Endothelial cell of umbilical vein (primary cell): ENCODE data around the gene PTGES3L. TPM values are rescaled to one million over a fixed set of nuclear protein-coding genes. Genes with fewer than 3 reads are reported as not detected.
A peak's percentile ranks its signal among the peaks of the same experiment; 100 is the strongest.

Experiments
- BruUV-seq: library from RNA; stranded (reverse); fragments of 400-500 nt; replicated peaks from 2 replicates; lab custom pipeline; 2021; lab: Mats Ljungman, UMichigan
- CTCF ChIA-PET: fragments of 300-600, 350-600 bp; sonication (Branson Sonifier 250); formaldehyde crosslinking; loops from one replicate; lab custom pipeline; 2021; ENCODE audit warnings: antibody characterized with exemption, inconsistent platforms; lab: Charles Lee
- POLR2A ChIA-PET: fragments of 300-600, 350-600 bp; sonication (Branson Sonifier 250); formaldehyde crosslinking; loops from one replicate; lab custom pipeline; 2021; ENCODE audit warnings: antibody characterized with exemption, inconsistent platforms; lab: Charles Lee
- DNase-seq: peaks from one replicate; pipeline ENCODE4 v3.0.0-alpha.2; 2011; ENCODE audit warnings: low read depth, low spot score
- FAIRE-seq: peaks from 2 replicates; lab custom pipeline; 2011; peaks lifted over from hg19 to GRCh38; lab: Jason Lieb, UNC
- H2AFZ ChIP-seq: 2 replicates; pipeline ENCODE4 v1.6.0; 2012; ENCODE audit warnings: low read depth, low read length, control low read depth, inconsistent platforms
- H3K27ac ChIP-seq: 2 replicates; pipeline ENCODE4 v1.5.1; 2011; ENCODE audit warnings: low read depth, mild to moderate bottlenecking, control low read depth, low read length, moderate library complexity; ENCODE audit not compliant: insufficient read depth
- H3K27me3 ChIP-seq, 2 experiments: 2 replicates each; pipeline versions ENCODE4 v1.6.0 to v1.6.1; 2011; ENCODE audit warnings: low read length in 2 of 2, mixed read lengths in 1 of 2; ENCODE audit not compliant: control insufficient read depth in 2 of 2, insufficient read depth in 2 of 2
- H3K36me3 ChIP-seq, 2 experiments: 2 replicates in 1 of 2; 3 replicates in 1 of 2; pipeline ENCODE4 v1.5.1; 2011; ENCODE audit warnings: low read length in 2 of 2, mild to moderate bottlenecking in 1 of 2, moderate library complexity in 1 of 2; ENCODE audit not compliant: control insufficient read depth in 2 of 2, insufficient read depth in 2 of 2; ENCODE audit errors: extremely low read depth in 1 of 2
- H3K4me1 ChIP-seq: 3 replicates; pipeline ENCODE4 v1.5.1; 2011; ENCODE audit warnings: mild to moderate bottlenecking, low read length; ENCODE audit not compliant: control insufficient read depth, insufficient read depth; ENCODE audit errors: extremely low read depth
- H3K4me2 ChIP-seq: 2 replicates; pipeline ENCODE4 v1.6.1; 2011; ENCODE audit warnings: low read length, control low read depth, mixed read lengths; ENCODE audit not compliant: insufficient read depth
- H3K4me3 ChIP-seq, 3 experiments: fragments of 200-600 bp in 1 of 3; sonication (generic), shearing (Covaris generic) in 1 of 3; replicated peaks in 1 of 3; 2 replicates each; pipeline ENCODE4 v1.5.1; 2011 to 2016; ENCODE audit warnings: control low read depth in 3 of 3, low read length in 3 of 3, mild to moderate bottlenecking in 2 of 3, inconsistent platforms in 1 of 3, low read depth in 1 of 3, moderate library complexity in 1 of 3; ENCODE audit not compliant: insufficient read depth in 1 of 3
- H3K79me2 ChIP-seq: 2 replicates; pipeline ENCODE4 v1.6.0; 2012; ENCODE audit warnings: low read length, inconsistent platforms; ENCODE audit not compliant: control insufficient read depth, insufficient read depth
- H3K9ac ChIP-seq: replicated peaks from 2 replicates; pipeline ENCODE3; 2011; ENCODE audit warnings: low read length, control low read depth; ENCODE audit not compliant: insufficient read depth; ENCODE audit errors: extremely low read depth
- H3K9me1 ChIP-seq: replicated peaks from 3 replicates; pipeline ENCODE4 v1.6.0; 2011; ENCODE audit warnings: mild to moderate bottlenecking, low read length; ENCODE audit not compliant: control insufficient read depth, insufficient read depth; ENCODE audit errors: extremely low read depth
- H3K9me3 ChIP-seq: replicated peaks from 2 replicates; pipeline ENCODE4 v1.5.1; 2012; ENCODE audit warnings: low read length, inconsistent platforms; ENCODE audit not compliant: control insufficient read depth, insufficient read depth
- H4K20me1 ChIP-seq: replicated peaks from 2 replicates; pipeline ENCODE3; 2011; ENCODE audit warnings: mild to moderate bottlenecking, low read length; ENCODE audit not compliant: control insufficient read depth, insufficient read depth; ENCODE audit errors: extremely low read depth
- EZH2 ChIP-seq: IDR thresholded peaks from 2 replicates; pipeline ENCODE4 v1.6.1; 2012; ENCODE audit warnings: borderline replicate concordance, low read depth, mild to moderate bottlenecking, moderate library complexity, low read length, inconsistent platforms; ENCODE audit not compliant: severe bottlenecking
- FOS ChIP-seq: IDR thresholded peaks from 2 replicates; pipeline ENCODE4 v1.6.1; 2011; ENCODE audit warnings: mild to moderate bottlenecking, low read length, moderate library complexity, borderline replicate concordance; ENCODE audit not compliant: insufficient read depth
- GATA2 ChIP-seq: IDR thresholded peaks from 2 replicates; pipeline ENCODE4 v1.7.0; 2011; ENCODE audit warnings: low read depth, mild to moderate bottlenecking, moderate library complexity, mixed read lengths, low read length; ENCODE audit not compliant: insufficient read length, insufficient read depth
- JUN ChIP-seq: IDR thresholded peaks from 2 replicates; pipeline ENCODE4 v1.6.1; 2011; ENCODE audit warnings: borderline replicate concordance, low read depth; ENCODE audit not compliant: insufficient read length, insufficient read depth
- MYC ChIP-seq: IDR thresholded peaks from one replicate; pipeline ENCODE4 v1.6.1; 2011; ENCODE audit warnings: mild to moderate bottlenecking, low read depth, low read length
- POLR2A ChIP-seq: IDR thresholded peaks from 2 replicates; pipeline ENCODE4 v1.6.1; 2012; ENCODE audit warnings: low read depth, mild to moderate bottlenecking, control low read depth, low read length
- POLR2AphosphoS5 ChIP-seq: IDR thresholded peaks from 2 replicates; pipeline ENCODE4 v1.6.1; 2012; ENCODE audit warnings: low read depth, mild to moderate bottlenecking, control low read depth, low read length, moderate library complexity; ENCODE audit not compliant: insufficient read depth
- dilution Hi-C: fragments of 300-500 bp; cut with MboI; formaldehyde crosslinking; loops from one replicate; pipeline ENCODE4 v1.15.0; 2019; ENCODE audit warnings: low sequenced_read_pairs; ENCODE audit not compliant: extremely low pct_ligation_motif_present
- intact Hi-C: fragments of 100-400 bp; cut with micrococcal nuclease; formaldehyde crosslinking; loops from one replicate; pipeline ENCODE4 v1.10.0; 2022
- polyA plus RNA-seq, 4 experiments: library from polyadenylated mRNA; depleted of rRNA in 3 of 4; stranded (reverse) in 3 of 4; unstranded in 1 of 4; fragments of >200 nt; gene quantifications; 2 replicates each; pipeline versions ENCODE4 v1.2.1 to v1.2.3, GENCODE V29; 2011 to 2012; ENCODE audit warnings: missing spikeins in 1 of 4
- total RNA-seq: library from RNA; stranded (reverse); gene quantifications from 2 replicates; pipeline ENCODE4 v1.2.3, GENCODE V29; 2021
- TF ChIP-seq, protein P1 (sequence below), 2 donors: IDR thresholded peaks; 1 replicate in 1 of 2; 2 replicates in 1 of 2; pipeline ENCODE4 v1.5.1; 2011; ENCODE audit warnings: low read length in 2 of 2, mild to moderate bottlenecking in 2 of 2, moderate library complexity in 2 of 2, control low read depth in 1 of 2, inconsistent platforms in 1 of 2, low read depth in 1 of 2; ENCODE audit not compliant: insufficient read depth in 1 of 2; ENCODE audit errors: extremely low read depth in 1 of 2
- TF ChIP-seq, protein P2 (sequence below): IDR thresholded peaks from 2 replicates; pipeline ENCODE4 v1.6.1; 2011; ENCODE audit not compliant: insufficient read depth, insufficient read length

PTGES3L gene
- total and polyA plus RNA-seq, 2 donors (not counting 3 experiments of a cell fraction or from before 2014, with no cell fraction given) = 0.23 TPM; not detected in 1

DNA sequence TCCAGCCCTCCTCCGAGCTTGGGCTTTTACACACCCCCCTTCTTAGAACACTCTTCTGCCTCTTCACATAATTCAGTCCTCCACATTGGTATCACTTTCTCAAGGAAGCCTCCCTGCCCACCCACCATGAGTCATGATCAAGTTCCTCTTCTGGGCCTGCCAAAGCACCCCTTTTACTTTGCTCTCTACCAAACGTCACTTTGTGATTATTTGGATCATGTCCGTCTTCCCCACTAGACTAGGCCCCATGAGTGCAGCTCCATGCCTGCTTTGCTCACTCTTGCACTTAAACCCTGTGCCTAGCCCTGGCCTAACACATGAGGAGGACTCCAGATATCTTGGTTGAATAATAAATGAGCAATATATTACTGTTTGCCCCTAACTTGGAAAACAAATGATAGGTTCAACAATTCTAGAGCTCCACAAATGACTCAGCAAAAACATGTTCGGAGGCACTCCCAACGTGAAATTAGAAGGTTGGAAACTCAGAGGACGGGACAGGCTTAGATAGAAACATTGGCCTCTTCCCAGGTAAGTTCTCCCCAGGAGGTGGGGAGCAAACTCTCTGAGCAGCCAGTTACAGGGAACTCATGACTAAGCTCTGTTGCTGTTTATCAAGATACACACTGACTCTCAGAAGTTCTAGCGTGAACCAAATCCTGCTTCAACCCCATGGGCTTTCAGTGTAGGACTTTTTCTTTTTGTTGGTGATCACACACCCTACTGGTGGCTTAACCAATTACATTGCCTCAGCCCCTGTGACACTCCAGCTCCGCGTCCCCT is 51.0 kb downstream of the PTGES3L start:
- no peaks in the 10 kb centered on the region for H3K79me2 ChIP-seq
- intact Hi-C loops (loop anchor here (1.0 to 2.0 kb wide), 3 partner anchors 34 to 208 kb away; no protein-coding TSS in a partner anchor), dilution Hi-C loops (no loop called here)
- no peak overlapping the region for H3K4me2 ChIP-seq
- peak overlapping the region; percentile 23 for H3K27ac ChIP-seq
- POLR2A ChIA-PET = interaction anchor here (0.6 to 1.0 kb wide), 2 partner anchors 83 to 203 kb away, joined by 3 read pairs; no protein-coding TSS in a partner anchor
- DNase-seq = peak; percentile 81
- no peaks in the 10 kb centered on the region for H3K36me3 ChIP-seq
- no TSS peak for BruUV-seq
- peak overlapping the region; percentile 11 for H2AFZ ChIP-seq
- H4K20me1 ChIP-seq = no peaks in the 10 kb centered on the region
- H3K9me1 ChIP-seq = no peaks in the 10 kb centered on the region
- CTCF ChIA-PET = interaction anchor here (0.6 to 4.3 kb wide), 32 partner anchors 8 to 351 kb away, joined by 3 to 132 read pairs (median 5); partner anchors contain the start of genes AOC2, AOC3, BECN1 and PSMC3IP
- peaks cover 9% of the 10 kb centered on the region for H3K4me1 ChIP-seq
- peaks cover 0 to 3% of the 10 kb centered on the region in 2 experiments for H3K27me3 ChIP-seq
- no peak overlapping the region for H3K9ac ChIP-seq
- H3K4me3 ChIP-seq = no peak overlapping the region
- TF ChIP-seq POLR2AphosphoS5 = no peak
- no peak for TF ChIP-seq POLR2A
- TF ChIP-seq FOS = no peak
- TF ChIP-seq, protein P1, sequence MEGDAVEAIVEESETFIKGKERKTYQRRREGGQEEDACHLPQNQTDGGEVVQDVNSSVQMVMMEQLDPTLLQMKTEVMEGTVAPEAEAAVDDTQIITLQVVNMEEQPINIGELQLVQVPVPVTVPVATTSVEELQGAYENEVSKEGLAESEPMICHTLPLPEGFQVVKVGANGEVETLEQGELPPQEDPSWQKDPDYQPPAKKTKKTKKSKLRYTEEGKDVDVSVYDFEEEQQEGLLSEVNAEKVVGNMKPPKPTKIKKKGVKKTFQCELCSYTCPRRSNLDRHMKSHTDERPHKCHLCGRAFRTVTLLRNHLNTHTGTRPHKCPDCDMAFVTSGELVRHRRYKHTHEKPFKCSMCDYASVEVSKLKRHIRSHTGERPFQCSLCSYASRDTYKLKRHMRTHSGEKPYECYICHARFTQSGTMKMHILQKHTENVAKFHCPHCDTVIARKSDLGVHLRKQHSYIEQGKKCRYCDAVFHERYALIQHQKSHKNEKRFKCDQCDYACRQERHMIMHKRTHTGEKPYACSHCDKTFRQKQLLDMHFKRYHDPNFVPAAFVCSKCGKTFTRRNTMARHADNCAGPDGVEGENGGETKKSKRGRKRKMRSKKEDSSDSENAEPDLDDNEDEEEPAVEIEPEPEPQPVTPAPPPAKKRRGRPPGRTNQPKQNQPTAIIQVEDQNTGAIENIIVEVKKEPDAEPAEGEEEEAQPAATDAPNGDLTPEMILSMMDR (IDR thresholded peaks at IDR 0.05; ENCODE audit: extremely low read depth in 1 of 2, insufficient read depth in 1 of 2, low read depth in 1 of 2, low read length in 2 of 2) = peak; percentile 53 to 57
- no peak for TF ChIP-seq JUN
- TF ChIP-seq, protein P2, sequence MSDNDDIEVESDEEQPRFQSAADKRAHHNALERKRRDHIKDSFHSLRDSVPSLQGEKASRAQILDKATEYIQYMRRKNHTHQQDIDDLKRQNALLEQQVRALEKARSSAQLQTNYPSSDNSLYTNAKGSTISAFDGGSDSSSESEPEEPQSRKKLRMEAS = no peak
- no peak for TF ChIP-seq MYC
- no peak for TF ChIP-seq EZH2
- TF ChIP-seq GATA2 = no peak
- no peaks in the 10 kb centered on the region for H3K9me3 ChIP-seq
- peak; percentile 84 for FAIRE-seq
